ENCODE measurements around the gene CALHM2.

Gene CALHM2

DNA sequence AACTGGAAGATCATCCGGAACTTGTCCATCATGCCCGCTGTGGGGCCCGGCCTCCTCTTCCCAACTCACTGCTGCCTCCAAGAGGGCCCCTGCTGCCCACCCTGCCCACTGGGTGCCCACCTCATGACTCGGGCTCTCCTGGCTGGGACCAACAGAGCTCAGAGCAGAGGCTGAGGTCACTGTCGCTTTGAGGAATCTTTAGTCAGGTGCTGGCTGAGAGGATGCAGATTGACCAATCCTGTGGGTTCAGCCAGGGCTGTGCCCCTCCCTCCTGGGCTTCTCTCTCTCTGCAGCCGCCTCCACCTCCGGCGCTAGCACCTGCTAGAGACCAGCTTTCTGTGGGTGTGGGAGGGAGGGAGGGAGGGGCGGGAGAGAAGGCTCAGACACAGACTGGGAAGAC, 6.5 kb upstream of the CALHM2 start, which contains the start of gene CALHM1:
Gene CALHM1, minus strand, starts transcription at position 181 of the 400 bp plus-strand sequence. Its CDS starts 149 bp downstream, at position 32.
- TF ChIP-seq, protein P1, sequence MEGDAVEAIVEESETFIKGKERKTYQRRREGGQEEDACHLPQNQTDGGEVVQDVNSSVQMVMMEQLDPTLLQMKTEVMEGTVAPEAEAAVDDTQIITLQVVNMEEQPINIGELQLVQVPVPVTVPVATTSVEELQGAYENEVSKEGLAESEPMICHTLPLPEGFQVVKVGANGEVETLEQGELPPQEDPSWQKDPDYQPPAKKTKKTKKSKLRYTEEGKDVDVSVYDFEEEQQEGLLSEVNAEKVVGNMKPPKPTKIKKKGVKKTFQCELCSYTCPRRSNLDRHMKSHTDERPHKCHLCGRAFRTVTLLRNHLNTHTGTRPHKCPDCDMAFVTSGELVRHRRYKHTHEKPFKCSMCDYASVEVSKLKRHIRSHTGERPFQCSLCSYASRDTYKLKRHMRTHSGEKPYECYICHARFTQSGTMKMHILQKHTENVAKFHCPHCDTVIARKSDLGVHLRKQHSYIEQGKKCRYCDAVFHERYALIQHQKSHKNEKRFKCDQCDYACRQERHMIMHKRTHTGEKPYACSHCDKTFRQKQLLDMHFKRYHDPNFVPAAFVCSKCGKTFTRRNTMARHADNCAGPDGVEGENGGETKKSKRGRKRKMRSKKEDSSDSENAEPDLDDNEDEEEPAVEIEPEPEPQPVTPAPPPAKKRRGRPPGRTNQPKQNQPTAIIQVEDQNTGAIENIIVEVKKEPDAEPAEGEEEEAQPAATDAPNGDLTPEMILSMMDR (IDR thresholded peaks at IDR 0.05; ENCODE audit: control extremely low read depth, extremely low read depth, low read depth, missing control alignments): no peak
- ChIA-PET CTCF (interaction anchor here (1.4 kb wide), 1 partner anchor 22 kb away, joined by 3 read pairs; no protein-coding TSS in a partner anchor), POLR2A (interaction anchor here (0.5 kb wide), 1 partner anchor 12 kb away, joined by 3 read pairs; no protein-coding TSS in a partner anchor)
- peak; percentile 86 for DNase-seq (ENCODE audit: extremely low spot score)

DNA sequence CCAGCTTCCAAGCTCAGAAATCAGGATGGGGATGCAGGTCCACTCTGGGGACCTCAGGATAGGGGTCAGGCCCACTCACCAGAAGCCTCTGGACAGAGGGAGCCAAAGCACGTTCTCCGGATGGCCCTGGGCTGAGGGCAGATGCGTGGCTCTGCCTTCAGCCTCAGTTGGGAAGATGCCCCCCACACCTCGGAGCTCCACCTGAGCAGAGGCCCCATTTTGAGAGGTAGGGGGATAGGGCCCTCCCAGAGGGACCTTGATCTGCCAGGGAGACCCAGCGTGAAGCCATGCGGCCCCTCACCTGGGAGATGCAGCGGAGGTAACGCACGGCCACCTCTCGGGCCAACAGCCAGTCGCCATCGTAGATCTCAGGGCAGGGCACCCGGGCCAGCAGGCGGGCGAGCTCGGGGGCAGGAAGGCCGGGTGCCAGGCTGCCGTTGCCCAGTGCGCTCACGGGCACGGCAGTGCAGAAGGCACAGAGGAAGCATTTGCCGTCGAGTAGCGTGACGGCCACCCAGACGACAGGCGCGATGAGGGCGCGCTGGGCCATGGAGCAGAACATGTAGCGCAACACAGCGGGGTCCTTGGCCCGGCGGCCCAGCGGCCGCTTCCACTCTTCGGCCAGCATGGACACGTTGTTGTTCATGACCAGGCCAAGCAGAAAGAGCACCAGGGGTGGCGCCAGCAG, 5.9 kb upstream of the CALHM2 start:
- CTCF ChIA-PET: interaction anchor here (0.9 kb wide), 2 partner anchors 23 to 27 kb away, joined by 3 to 4 read pairs; no protein-coding TSS in a partner anchor
- TF ChIP-seq, protein P1 (IDR thresholded peaks at IDR 0.05; ENCODE audit: control extremely low read depth, extremely low read depth, low read depth, missing control alignments): no peak
- POLR2A ChIA-PET: no interaction called here
- no peak for DNase-seq (ENCODE audit: extremely low spot score)

DNA sequence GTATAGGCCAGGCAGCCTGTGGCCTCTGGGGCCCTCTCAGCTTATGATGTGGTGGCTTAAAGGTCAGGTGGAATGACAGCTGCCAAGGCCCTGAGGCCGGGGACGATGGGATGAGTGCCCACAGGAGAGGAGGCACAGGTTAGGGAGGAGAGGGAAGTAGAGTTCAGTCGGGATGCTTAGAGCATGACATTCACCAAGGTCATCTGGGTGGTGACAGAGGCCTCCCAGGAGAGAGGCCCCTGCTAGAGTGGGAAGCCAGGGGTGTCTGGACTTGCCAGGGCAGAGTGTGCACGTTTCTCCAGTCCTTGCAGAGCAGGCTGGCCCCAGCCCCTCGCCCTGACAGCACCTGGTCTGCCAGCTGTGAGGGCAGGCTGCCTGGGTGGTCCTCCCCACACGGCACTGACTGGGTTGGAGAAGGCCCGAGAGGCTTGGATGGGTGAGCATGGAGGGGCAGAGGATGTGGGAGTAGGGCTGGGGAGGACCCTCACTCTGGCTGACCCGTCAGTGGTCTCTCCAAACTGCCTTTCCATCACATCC, 5.1 kb upstream of the CALHM2 start:
- TF ChIP-seq, protein P1 (IDR thresholded peaks at IDR 0.05; ENCODE audit: control extremely low read depth, extremely low read depth, low read depth, missing control alignments): no peak
- no peak for DNase-seq (ENCODE audit: extremely low spot score)
- ChIA-PET CTCF (interaction anchor here (0.9 kb wide), 3 partner anchors 8 to 28 kb away, joined by 3 to 4 read pairs (median 3); no protein-coding TSS in a partner anchor), POLR2A (no interaction called here)

DNA sequence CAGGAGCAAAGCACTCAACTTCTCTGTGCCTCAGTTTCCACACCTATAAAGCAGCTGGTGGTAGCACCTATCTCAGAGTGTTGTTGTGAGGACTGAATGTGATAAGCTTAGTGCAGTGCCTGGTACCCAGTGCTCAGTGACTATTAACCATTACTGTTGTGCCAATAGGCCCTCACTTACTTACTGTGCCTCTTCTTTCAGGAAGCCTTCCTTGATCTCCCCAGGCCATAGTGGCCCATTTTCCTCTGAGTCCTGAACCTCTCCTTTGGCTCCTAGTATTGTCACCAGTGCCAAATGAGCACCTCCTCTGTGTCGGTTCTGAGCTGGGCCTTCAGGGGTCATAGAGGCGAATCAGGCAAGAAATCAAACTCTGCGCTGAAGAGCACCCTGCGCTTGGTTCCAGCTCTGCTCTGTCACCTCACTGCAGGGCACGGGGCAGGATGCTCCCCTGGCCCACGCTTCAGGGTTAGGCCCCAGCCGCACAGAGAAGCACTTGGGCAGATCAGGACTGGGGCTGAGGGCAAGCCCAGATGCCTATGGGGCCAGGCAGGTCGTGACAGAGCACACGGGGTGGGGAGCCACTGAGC, 4.0 kb upstream of the CALHM2 start:
- POLR2A ChIA-PET: no interaction called here
- TF ChIP-seq, protein P1 (IDR thresholded peaks at IDR 0.05; ENCODE audit: control extremely low read depth, extremely low read depth, low read depth, missing control alignments): no peak
- DNase-seq (ENCODE audit: extremely low spot score): no peak
- CTCF ChIA-PET: interaction anchor here (1.1 to 1.6 kb wide), 3 partner anchors 20 to 29 kb away, joined by 3 to 7 read pairs (median 5); no protein-coding TSS in a partner anchor

DNA sequence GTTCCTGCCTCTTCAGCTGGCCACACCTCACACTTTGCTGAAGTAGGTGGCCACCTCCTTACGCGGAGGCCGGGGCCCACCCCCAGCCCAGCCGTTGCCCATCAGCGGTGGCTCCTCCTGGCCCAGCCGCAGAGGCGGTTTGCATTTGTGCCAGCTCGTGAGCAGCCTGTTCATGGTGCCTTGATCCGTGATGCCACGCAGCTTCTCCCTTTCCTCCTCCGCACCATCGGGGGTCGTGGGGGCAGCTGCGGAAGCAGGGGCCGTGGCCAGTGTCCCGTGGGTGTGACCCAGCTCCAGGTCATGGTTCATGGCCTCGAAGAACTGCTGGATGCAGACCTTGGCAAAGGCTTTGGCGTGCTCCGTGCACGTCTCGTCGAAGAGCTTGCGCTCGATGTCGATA, 3.1 kb upstream of the CALHM2 start:
- CTCF ChIA-PET: interaction anchor here (1.1 to 1.7 kb wide), 4 partner anchors 10 to 30 kb away, joined by 3 to 7 read pairs (median 6); no protein-coding TSS in a partner anchor

DNA sequence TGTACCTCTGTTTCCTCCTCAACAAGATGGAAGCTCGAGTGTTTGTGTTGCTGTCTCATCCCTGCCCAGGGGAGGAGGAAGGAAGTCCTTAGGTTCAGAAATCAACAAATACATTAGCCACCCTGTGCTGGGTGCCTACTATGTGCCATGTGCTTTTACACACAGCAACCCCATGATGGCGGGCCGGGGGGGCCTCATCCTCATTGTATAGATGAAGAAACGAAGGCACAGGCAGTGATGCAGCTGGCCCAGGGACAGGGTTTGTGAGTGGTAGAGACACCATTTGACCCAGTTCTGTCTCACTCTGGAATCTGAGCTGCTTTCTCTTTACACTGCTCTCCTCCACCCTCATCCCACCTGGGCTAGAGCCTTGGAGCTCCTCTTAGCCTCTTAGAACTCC, 1.9 kb upstream of the CALHM2 start:
- TF ChIP-seq, protein P1 (IDR thresholded peaks at IDR 0.05; ENCODE audit: control extremely low read depth, extremely low read depth, low read depth, missing control alignments): no peak
- POLR2A ChIA-PET: no interaction called here
- CTCF ChIA-PET: interaction anchor here (1.0 to 6.3 kb wide), 7 partner anchors 12 to 110 kb away, joined by 3 to 30 read pairs (median 7); partner anchors contain the start of gene NEURL1
- no peak for DNase-seq (ENCODE audit: extremely low spot score)

More for the DNA sequence above, 3.1 kb upstream of the CALHM2 start:
- POLR2A ChIA-PET: no interaction called here
- TF ChIP-seq, protein P1 (IDR thresholded peaks at IDR 0.05; ENCODE audit: control extremely low read depth, extremely low read depth, low read depth, missing control alignments): no peak
- no peak for DNase-seq (ENCODE audit: extremely low spot score)

Measured in GM10248 (cell line).